Measurements from ENCODE around the gene GRM8.

Gene GRM8

DNA sequence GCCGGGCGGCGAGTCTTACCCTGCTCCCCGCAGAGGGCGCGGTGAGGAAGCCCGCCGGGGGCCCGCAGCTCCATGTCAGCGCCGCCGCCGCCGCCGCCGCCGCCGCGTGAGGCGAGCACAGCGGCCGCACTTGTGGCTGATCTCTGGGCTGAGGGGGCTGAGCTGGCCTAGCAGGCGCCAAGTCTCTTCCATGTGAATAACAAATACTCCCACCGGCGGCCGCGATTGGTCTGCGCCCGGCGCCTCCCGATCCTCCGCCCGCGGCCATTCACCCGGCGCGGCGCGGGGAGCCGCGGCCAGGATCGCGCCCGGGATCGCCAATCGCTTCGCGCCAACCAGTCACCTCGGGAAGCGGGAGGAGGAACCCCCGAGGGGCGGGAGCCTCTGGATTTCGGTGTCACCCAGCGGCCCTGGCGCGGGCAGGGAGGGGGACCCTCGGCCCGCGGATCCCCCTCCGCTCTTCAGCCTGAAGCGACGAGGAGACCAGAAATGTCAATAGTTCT is at the start of gene GRM8:
GRM8 (minus strand) TSS at position 164 of the 503 bp plus-strand sequence.
- peak; percentile 63 for DNase-seq (ENCODE audit: low read depth, low spot score)

DNA sequence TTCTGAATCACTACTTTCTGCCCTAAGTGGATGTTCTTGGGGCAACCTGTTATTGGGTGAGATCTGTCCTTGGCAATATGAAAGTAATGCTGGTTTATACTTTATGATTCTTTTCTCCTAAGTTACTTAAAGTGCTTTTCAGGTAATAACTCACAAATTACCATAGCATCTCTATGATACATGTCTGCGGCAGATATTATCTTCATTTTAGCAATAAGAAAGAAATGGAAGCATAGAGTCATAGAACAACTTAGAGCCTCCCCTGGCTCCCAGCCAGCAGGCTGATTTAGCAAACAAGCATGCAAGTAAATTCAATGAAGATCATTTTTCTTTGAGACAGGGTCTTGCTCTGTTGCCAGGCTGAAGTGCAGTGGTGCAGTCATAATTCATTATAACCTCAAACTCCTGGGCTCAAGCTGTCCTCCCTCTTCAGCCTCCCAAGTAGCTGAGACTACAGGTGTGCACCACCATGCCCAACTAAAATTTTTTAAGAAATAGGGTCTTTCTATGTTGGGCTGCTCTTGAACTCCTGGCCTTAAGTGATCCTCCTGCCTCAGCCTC is 38.1 kb upstream of the GRM8 start:
- peak; percentile 7 for DNase-seq (ENCODE audit: low read depth, low spot score)

DNA sequence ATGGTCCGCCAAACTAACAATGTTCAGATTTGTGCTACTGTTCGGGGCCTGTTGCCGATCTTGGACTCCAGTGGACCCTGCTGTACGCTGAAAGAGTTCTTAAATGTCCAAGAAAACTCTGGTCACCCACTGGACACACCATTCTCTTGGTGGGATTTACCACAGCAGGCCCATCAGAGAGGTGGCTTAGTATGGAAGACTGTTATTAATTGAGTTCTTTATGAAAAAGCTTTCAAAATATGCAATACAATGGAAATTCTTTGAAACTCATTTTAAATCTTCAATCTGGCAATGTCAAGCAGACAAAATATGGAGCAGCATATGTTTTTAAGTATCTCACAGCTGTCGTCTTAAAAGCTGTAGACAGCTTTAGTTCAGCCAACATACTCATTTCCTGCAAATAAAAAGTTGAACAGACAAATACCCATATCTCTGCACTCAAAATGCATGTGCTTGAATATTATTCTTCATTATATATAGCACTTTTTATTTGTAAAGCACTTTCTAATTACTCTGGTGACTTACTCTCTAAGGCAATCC is 37.4 kb upstream of the GRM8 start:
- no peak for DNase-seq (ENCODE audit: low read depth, low spot score)

GRCh38 chr7:127287133-127287532 is 34.4 kb upstream of the GRM8 start:
- no peak for DNase-seq (ENCODE audit: low read depth, low spot score)

- DNase-seq (ENCODE audit: low read depth, low spot score) = no peak
Observed at GRCh38 chr7:127270093-127270492, 17.4 kb upstream of the GRM8 start.

DNA sequence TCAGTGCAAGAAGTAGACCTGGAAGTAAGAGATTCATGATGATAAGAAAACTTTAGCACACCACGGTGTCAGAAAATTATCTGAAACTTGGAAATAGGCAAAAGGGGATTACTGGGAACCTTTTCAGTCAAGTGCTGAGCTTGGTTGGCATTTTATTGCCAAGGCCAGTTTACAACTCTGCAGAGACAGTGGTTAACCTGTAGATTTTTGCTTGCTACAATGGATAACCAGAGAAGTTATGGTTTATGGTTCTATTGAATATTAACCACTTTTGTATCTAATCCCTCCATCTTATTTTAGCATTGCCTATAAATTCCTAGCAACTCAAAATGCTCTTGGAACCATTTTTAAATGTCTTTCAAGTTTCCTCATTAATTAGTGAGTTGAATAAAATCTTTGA is 13.3 kb upstream of the GRM8 start:
- no peak for DNase-seq (ENCODE audit: low read depth, low spot score)

DNA sequence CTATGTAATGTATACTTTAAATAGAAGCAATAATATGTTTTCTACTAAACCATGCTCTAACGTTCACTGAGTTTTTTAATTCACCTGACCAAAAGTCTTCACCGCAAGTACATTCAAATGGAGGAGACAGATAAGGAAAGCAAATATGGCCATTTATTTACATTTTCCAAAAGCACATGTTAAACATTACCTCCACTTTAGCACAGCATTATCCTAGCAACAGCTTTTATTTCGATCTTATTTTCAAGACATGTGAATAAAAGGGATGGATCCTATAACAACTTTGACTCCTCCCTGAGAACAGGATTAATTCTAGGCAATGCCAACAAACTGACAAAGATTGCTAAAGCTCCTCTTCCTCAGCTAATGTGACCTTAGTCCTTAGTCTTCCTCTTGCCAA is 11.5 kb upstream of the GRM8 start:
- DNase-seq (ENCODE audit: low read depth, low spot score) = no peak

DNA sequence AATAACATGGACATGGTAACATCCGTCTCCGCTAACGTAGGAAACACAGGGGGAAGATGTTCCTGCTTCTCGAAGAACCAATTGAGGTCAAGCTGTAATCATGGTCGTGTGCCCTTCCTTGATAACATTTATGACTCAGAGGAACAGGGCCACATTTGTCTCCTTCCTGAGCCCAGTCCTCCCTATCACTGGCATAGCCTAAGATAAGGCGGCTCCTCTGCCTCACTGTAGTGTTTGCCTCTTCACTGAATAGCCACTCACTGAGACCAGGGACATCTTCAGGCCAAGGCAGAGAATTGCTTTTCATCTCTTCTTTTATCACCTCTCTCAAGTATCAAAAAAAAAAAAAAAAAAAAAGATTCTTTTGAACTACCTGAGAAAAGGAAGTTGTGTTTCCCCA is 5.4 kb upstream of the GRM8 start:
- DNase-seq (ENCODE audit: low read depth, low spot score) = no peak

DNA sequence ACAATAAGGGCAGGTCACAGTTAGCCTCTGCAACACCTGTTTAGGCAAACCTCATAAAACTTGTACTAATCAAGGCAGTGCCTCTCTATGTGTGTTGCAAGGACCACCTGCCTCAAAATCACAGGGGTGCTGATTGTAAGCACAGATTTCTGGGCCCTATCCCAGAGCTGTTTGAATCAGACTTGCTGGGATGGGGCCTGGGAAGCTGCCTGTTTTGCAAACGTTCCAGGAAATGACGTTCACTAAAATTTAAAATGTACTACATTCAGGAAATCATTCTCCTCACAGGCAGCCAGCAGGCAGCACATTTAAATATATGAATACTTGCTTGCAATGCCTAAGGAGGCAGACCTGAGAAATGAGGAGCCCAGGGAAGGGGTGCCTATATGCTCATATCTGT is 4.3 kb upstream of the GRM8 start:
- DNase-seq (ENCODE audit: low read depth, low spot score) = no peak

- DNase-seq (ENCODE audit: low read depth, low spot score) = no peak
Observed at GRCh38 chr7:127256041-127256725, 3.4 kb upstream of the GRM8 start.

- DNase-seq (ENCODE audit: low read depth, low spot score) = no peak
Observed at GRCh38 chr7:127254163-127254684, 1.5 kb upstream of the GRM8 start.

DNA sequence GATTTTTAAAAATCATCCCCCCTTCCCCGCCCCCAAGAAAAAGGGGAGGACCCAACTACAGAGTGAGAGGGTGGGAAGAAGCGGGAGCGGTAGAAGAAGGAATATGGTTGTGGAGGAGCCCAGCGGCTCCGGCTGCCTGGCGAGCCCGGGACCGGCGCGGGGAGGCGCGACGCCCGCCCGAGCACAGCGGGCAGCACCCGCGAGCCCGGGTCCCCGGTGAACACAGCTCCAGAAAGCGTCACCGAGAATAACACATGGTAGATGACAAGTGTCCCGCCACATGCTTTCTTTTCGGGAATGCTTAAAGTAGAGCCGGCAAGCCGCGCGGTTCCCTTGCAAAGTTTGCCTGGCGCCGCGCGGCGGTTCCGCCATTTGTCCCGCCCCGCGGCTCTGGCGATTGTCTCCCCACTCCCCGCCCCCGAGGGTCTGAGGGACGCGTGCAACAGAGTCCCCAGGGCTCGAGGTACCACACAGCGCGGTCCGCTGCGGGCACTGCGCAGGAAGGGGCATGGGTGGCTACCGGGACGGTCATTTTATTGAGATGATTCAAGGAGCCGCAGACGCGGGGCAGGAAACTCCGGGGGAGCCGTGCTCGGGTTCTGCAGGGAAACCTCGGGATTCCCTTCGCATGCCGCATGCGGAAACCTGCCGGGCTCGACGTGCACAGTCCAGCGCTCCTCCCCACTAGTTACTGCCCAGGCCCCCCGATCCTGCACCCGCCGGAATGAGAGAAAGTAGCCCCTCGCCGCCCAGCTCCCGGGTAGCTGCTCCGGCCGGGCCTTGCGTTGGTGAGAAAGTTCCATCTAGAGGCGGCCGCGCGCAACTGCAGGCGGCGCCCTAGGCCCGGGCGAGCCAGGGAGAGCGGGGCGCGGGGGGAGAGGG is 781 bp upstream of the GRM8 start:
- peak; percentile 83 for DNase-seq (ENCODE audit: low read depth, low spot score)

- peak; percentile 7 for DNase-seq (ENCODE audit: low read depth, low spot score)
Observed at GRCh38 chr7:127252377-127252713, 396 bp downstream of the GRM8 start.

GRCh38 chr7:127251465-127252376 is 1.0 kb downstream of the GRM8 start:
- peak; percentile 10 for DNase-seq (ENCODE audit: low read depth, low spot score)

- peak; percentile 11 for DNase-seq (ENCODE audit: low read depth, low spot score)
Observed at GRCh38 chr7:127251036-127251464, 1.7 kb downstream of the GRM8 start.

GRCh38 chr7:127250312-127251035 is 2.3 kb downstream of the GRM8 start:
- peak; percentile 0 for DNase-seq (ENCODE audit: low read depth, low spot score)

GRCh38 chr7:127245607-127246006 is 7.1 kb downstream of the GRM8 start:
- DNase-seq (ENCODE audit: low read depth, low spot score) = no peak

- no peak for DNase-seq (ENCODE audit: low read depth, low spot score)
Observed at GRCh38 chr7:127245002-127245401, 7.7 kb downstream of the GRM8 start.

DNA sequence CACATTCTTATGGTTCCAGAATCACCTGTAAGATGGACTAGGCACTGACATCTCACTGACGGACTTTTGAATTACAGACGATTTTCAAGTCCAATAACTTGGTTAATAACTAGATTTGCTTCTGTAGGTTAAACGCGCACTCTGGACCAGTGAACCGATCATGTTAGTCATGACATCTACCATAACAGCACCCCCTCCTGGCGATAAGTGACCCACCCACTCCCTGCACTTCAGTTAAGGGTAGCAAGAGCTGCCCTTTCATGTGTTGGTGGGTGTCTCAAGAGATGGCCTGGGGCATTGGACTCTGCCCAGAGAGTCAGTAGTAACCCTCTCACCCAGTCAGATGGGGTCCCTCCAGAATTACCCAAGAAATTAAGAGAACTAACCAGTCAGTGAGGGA is 12.9 kb downstream of the GRM8 start:
- no peak for DNase-seq (ENCODE audit: low read depth, low spot score)

GRCh38 chr7:127233630-127234029 is 19.1 kb downstream of the GRM8 start:
- DNase-seq (ENCODE audit: low read depth, low spot score) = no peak

Data from astrocyte of the hippocampus (primary cell).